Smooth muscle cell (in vitro differentiated cells): Measurements from ENCODE around the gene CALHM4. TPM values are rescaled to one million over a fixed set of nuclear protein-coding genes. Genes with fewer than 3 reads are reported as not detected.
A peak's percentile ranks its signal among the peaks of the same experiment; 100 is the strongest.

Source experiments
- DNase-seq: peaks from one replicate; lab custom pipeline; 2025; ENCODE audit not compliant: unreplicated experiment; lab: John Stamatoyannopoulos, UW
- H2AFZ ChIP-seq: fragments of 200-600 bp; sonication (generic); 2 replicates; pipeline ENCODE4 v1.6.0; 2016; ENCODE audit warnings: antibody characterized with exemption, low read depth, mild to moderate bottlenecking
- H3F3A ChIP-seq: fragments of 200-600 bp; sonication (generic); 2 replicates; pipeline ENCODE4 v1.6.0; 2017; ENCODE audit warnings: antibody characterized with exemption, low read depth
- H3K27ac ChIP-seq: fragments of 200-600 bp; sonication (generic); 2 replicates; pipeline ENCODE4 v1.5.1; 2016; ENCODE audit warnings: low read depth, mild to moderate bottlenecking
- H3K27me3 ChIP-seq: fragments of 200-600 bp; sonication (generic); 2 replicates; pipeline ENCODE4 v1.6.1; 2016; ENCODE audit warnings: low read depth, mild to moderate bottlenecking
- H3K36me3 ChIP-seq: fragments of 200-600 bp; sonication (generic); 2 replicates; pipeline ENCODE4 v1.5.1; 2016; ENCODE audit warnings: low read depth
- H3K4me1 ChIP-seq: fragments of 200-600 bp; sonication (generic); 2 replicates; pipeline ENCODE4 v1.5.1; 2016; ENCODE audit warnings: low read depth
- H3K4me2 ChIP-seq: fragments of 200-600 bp; sonication (generic); 2 replicates; pipeline ENCODE4 v1.6.0; 2016; ENCODE audit warnings: mild to moderate bottlenecking
- H3K4me3 ChIP-seq: fragments of 200-600 bp; sonication (generic); 2 replicates; pipeline ENCODE4 v1.5.1; 2016; ENCODE audit warnings: mild to moderate bottlenecking
- H3K79me2 ChIP-seq: fragments of 200-600 bp; sonication (generic); 2 replicates; pipeline ENCODE4 v1.6.0; 2016; ENCODE audit warnings: low read depth, mild to moderate bottlenecking
- H3K9ac ChIP-seq: fragments of 200-600 bp; sonication (generic); 2 replicates; pipeline ENCODE4 v1.6.0; 2016; ENCODE audit warnings: low read depth
- H3K9me3 ChIP-seq: fragments of 200-600 bp; sonication (generic); replicated peaks from 2 replicates; pipeline ENCODE4 v1.5.1; 2016; ENCODE audit warnings: low read depth
- H4K20me1 ChIP-seq: fragments of 200-600 bp; sonication (generic); 2 replicates; pipeline ENCODE4 v1.6.0; 2016; ENCODE audit warnings: low read depth
- WGBS: methylation state at CpG from one replicate; pipeline ENCODE4 v1.1.7; 2016; ENCODE audit warnings: low lambda C conversion rate; 5-methylcytosine and 5-hydroxymethylcytosine counted together
- polyA plus RNA-seq: library from polyadenylated mRNA; unstranded; fragments of >200 nt; fragmentation: Nextera tagmentation; extraction: Ambion mirVana; gene quantifications from 2 replicates; pipeline ENCODE4 v1.2.1, GENCODE V29; 2016
- total RNA-seq: library from RNA; depleted of rRNA; stranded (reverse); fragments of >200 nt; gene quantifications from 2 replicates; pipeline ENCODE4 v1.2.3, GENCODE V29; 2014
- TF ChIP-seq, protein P1 (sequence below): fragments of 200-600 bp; sonication (generic); IDR thresholded peaks from 2 replicates; pipeline ENCODE4 v1.5.1; 2017; ENCODE audit warnings: borderline replicate concordance, mild to moderate bottlenecking, antibody characterized with exemption; ENCODE audit not compliant: insufficient read depth, poor library complexity, severe bottlenecking

Gene CALHM4
- total and polyA plus RNA-seq, 2 experiments from 2014 or later: not detected

DNA sequence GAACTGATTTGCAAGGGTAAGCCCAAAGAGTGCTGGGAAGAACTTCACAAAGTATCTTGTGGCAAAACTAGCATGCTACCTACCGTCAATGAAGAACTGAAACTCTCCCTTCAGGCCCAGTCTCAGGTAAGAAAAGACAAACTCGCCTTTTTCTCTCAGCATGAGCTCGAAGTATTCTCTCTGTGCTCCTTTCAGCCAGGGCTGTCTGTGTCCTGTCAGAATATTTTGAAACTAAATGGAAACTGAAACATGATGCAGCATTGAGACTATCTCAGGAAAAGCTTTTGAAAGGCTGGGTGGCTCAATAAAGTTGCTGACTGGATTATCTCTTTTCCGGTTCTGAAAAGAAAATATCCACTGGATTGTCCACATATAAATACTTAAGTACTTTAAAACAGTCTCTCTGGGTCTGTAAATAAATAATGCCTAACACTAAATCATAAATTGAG is 41.4 kb upstream of the CALHM4 start:
- TF ChIP-seq, protein P1, sequence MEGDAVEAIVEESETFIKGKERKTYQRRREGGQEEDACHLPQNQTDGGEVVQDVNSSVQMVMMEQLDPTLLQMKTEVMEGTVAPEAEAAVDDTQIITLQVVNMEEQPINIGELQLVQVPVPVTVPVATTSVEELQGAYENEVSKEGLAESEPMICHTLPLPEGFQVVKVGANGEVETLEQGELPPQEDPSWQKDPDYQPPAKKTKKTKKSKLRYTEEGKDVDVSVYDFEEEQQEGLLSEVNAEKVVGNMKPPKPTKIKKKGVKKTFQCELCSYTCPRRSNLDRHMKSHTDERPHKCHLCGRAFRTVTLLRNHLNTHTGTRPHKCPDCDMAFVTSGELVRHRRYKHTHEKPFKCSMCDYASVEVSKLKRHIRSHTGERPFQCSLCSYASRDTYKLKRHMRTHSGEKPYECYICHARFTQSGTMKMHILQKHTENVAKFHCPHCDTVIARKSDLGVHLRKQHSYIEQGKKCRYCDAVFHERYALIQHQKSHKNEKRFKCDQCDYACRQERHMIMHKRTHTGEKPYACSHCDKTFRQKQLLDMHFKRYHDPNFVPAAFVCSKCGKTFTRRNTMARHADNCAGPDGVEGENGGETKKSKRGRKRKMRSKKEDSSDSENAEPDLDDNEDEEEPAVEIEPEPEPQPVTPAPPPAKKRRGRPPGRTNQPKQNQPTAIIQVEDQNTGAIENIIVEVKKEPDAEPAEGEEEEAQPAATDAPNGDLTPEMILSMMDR: no peak
- Histone ChIP-seq H3K36me3 (no peaks in the 10 kb centered on the region), H2AFZ (peak overlapping the region; percentile 88), H3K4me2 (peak overlapping the region; percentile 90), H3K9ac (peak overlapping the region; percentile 53), H3K9me3 (no peaks in the 10 kb centered on the region), H3F3A (no peaks in the 10 kb centered on the region), H3K27ac (peak overlapping the region; percentile 82), H3K27me3 (no peaks in the 10 kb centered on the region), H3K4me3 (peak overlapping the region; percentile 45), H3K4me1 (peaks cover 16% of the 10 kb centered on the region), H3K79me2 (peaks cover 9% of the 10 kb centered on the region), H4K20me1 (no peaks in the 10 kb centered on the region)
- 39% methylated on average over 4 of the region's 4 CpGs for WGBS
- no peak for DNase-seq

DNA sequence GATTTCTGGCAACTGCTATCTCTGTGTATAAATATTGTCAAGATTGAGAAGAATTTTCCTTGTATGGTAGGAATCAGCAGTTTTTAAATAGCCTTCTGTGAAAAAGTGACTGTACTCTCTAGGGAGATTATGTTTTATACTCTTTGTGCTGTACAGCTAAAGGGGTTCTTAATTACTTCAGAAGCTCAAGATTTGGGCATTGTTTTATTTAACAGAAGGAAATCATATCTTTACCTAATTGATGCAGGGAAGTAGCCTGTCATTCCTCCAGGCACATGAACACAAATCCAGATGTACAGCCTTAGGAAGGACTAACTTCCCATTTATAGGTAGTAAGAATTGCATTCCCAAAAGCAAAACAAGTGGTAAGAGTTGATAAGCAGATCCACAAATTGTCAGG is 40.8 kb upstream of the CALHM4 start:
- TF ChIP-seq, protein P1: no peak
- Histone ChIP-seq H3F3A (no peaks in the 10 kb centered on the region), H3K36me3 (no peaks in the 10 kb centered on the region), H3K9me3 (no peaks in the 10 kb centered on the region), H3K9ac (peak overlapping the region; percentile 53), H2AFZ (peak overlapping the region; percentile 88), H3K4me1 (peaks cover 16% of the 10 kb centered on the region), H4K20me1 (no peaks in the 10 kb centered on the region), H3K4me3 (peak overlapping the region; percentile 45), H3K27ac (peak overlapping the region; percentile 82), H3K79me2 (peaks cover 9% of the 10 kb centered on the region), H3K27me3 (no peaks in the 10 kb centered on the region), H3K4me2 (peak overlapping the region; percentile 90)
- DNase-seq: no peak

DNA sequence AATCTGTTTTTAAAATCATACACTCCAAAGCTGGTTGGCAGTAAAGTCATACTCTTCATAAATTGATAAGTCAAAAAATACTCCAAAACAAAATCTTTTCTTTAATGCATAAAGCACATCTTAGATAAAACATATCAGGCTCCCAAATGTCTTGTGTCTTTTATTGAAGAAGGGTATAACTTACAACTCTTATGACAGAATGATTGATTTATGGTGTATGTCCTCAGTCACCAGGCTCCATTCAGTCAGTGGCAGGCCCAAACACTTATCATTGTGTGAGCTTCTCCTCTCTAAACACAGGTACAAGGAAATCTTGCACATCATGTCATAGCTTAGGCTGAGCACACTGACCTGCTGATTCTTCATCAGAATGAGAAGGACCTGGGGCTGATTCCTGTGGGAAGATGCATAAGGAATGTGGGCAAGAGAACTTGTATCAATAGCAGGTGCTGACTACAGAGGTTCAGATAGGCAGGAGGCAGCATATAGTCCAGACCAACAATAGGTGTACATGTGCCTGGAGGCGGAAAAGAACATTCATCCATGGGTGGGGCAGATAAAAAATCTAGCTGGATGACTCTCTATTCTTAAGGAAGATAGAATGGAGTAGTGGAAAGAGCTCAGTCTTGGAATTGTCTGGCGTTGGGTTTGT is 40.2 kb upstream of the CALHM4 start:
- peak overlapping the region; percentile 53 for H3K9ac ChIP-seq

More for the DNA sequence above, 40.2 kb upstream of the CALHM4 start:
- no peaks in the 10 kb centered on the region for H3K9me3 ChIP-seq
- no peaks in the 10 kb centered on the region for H3K27me3 ChIP-seq
- peaks cover 16% of the 10 kb centered on the region for H3K4me1 ChIP-seq
- TF ChIP-seq, protein P1: no peak
- peaks cover 9% of the 10 kb centered on the region for H3K79me2 ChIP-seq
- H3F3A ChIP-seq: no peaks in the 10 kb centered on the region
- 94% methylated on average over 2 of the region's 2 CpGs for WGBS
- H2AFZ ChIP-seq: no peak overlapping the region
- H3K4me2 ChIP-seq: peak overlapping the region; percentile 90
- no peak for DNase-seq
- no peaks in the 10 kb centered on the region for H4K20me1 ChIP-seq
- no peak overlapping the region for H3K27ac ChIP-seq
- H3K36me3 ChIP-seq: no peaks in the 10 kb centered on the region
- H3K4me3 ChIP-seq: peak overlapping the region; percentile 45
